NCI-H1436 treated with DMSO at 0.1 percent for 48 hours (cell line): ENCODE measurements around the gene GYG1.

ENCODE experiments used
- DNase-seq: peaks from one replicate; lab custom pipeline; 2025; lab: John Stamatoyannopoulos, UW

The GYG1 gene

DNA sequence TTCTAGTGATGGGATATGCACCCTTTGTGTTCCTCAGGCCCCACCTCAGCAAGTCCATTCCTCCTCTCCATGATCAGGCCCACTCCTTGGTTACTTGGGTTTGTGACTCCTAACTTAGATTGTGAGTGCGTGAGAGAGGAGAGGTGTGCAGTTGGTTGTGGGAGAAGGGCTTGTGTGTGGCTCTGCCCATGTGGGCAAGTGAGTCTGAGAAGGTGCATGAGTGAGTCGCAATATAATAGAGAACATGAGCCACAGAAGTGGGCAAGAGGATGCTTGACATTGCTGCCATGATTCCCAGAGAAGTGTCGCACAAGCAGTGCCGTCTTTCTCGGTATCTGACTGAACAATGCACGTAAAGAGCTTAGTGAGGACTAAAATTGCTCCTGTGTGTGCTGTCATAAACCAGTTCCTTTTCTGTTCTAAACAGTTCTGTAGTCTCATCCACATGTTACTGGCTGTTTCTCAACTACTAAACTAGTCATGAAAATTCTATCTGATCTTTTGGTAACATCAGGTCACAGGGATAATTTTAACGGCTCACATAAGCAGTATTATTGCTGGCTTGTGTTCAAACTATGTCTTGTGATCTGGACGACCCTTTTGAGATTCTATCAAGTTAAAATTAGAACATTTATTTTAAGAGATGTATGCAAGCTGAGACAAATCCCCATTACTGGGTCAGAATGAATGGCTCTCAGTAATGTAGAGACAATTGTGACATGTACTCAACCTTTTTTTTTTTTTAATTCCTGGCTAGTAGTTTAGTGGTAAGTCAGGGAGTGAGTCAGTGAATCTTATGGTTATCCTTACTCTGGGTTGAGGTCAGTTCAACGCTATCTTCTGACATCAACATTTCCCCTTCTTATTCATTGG is 25.6 kb downstream of the GYG1 start:
- DNase-seq, result no peak

GRCh38 chr3:149018247-149018646 is 26.9 kb downstream of the GYG1 start:
- DNase-seq, result no peak

GRCh38 chr3:149019580-149019979 is 28.2 kb downstream of the GYG1 start:
- DNase-seq, result no peak

DNA sequence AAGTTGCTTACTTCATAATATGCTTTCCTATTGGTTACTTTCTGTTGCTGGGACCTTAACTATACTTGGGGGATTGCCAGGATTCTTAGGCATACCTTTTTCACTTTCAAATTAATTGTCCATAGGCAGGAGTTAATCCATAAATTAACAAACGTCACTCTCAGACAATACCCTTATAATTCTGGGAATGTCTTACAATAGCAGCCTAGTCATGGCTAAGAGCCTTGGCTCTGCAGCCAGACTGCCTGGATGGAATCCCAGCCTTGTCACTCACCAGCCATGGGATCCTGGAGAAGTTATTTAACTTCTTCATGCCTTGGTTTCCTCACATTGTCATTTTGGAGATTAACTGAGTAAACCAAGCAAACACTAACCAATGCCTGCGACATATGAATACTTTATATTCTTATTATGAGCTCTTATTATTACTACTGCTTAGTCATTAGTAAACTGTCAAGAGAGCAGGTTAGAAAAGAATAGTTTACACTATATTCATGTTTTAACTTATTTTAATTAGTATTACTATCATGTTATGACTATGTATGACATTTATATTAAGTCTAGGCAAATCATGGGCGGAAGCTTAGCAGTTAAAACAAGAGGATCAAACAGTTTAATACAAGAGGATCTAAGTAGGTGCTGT is 29.0 kb downstream of the GYG1 start:
- no peak for DNase-seq

- DNase-seq, result no peak
Measured at GRCh38 chr3:149020839-149021252, 29.5 kb downstream of the GYG1 start.

DNA sequence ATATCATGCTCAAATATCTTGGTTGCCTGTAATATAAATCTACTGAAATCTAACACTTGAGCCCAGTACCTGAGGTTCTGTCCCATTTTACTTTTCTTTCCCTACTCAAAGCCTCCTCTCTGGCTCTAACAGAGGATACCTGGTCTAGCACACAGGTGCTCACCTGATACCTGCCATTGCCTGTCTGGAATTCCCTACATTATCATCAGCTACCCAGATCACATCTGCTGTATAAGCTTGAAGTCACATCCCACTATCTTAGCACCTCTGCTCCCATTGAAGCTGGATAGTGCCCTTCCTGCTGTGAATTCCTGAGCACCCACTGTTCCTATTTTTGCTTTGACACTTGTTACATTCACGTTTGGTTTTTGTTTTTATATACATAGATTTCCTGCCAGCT is 30.5 kb downstream of the GYG1 start:
- DNase-seq, result no peak

- no peak for DNase-seq
Measured at GRCh38 chr3:149023951-149024350, 32.6 kb downstream of the GYG1 start.

DNA sequence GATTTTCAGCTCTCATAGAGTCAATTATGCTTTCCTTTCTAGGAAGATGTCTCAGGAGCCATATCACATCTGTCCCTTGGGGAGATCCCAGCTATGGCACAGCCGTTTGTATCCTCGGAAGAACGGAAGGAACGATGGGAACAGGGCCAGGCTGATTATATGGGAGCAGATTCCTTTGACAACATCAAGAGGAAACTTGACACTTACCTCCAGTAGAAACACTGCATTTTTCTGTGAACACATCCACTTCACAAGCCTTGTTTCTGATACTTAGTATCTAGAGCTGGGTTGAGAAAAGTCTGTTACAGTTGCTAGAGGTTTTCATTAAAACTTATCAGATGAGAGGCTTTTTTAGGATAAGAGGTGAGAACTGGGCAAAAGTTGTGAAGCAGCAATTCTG is 35.4 kb downstream of the GYG1 start:
- DNase-seq, result no peak

DNA sequence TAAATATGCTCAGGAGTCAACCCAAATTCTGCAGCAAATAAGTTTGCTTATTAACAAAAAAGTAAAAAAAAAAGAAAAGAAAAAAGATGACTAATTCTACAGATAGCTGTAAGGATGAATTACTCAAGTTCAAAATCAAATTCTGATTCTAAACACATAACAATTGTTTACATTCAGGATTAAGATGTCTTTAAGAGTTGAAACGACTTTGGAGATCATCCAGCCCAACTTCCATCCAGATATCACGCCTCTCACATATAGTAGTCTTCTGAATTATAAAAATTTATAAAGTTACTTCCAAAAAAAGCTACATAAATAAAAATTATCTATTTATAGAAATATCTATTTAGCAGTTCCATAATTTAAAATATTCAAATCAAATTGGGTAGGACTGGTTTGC is 39.8 kb downstream of the GYG1 start:
- DNase-seq, result no peak

- no peak for DNase-seq
Measured at GRCh38 chr3:149037684-149038083, 46.3 kb downstream of the GYG1 start.

DNA sequence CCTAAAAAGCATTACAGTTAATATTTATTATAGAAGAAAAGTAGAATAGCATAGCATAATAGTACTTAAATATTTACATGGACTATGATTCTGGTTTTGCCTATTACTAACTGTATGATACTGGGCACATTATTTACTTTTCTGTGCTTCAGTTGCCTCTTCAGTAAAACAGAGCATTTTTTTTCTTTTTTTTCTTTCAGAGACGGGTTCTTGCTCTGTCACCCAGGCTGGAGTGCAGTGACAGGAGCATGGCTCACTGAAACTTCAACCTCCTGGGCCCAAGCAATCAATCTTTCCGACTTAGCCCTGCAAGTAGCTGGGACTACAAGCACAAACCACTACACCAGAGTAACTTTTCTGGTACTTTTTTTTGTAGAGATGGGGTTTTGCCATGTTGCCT is 47.0 kb downstream of the GYG1 start:
- DNase-seq, result no peak

DNA sequence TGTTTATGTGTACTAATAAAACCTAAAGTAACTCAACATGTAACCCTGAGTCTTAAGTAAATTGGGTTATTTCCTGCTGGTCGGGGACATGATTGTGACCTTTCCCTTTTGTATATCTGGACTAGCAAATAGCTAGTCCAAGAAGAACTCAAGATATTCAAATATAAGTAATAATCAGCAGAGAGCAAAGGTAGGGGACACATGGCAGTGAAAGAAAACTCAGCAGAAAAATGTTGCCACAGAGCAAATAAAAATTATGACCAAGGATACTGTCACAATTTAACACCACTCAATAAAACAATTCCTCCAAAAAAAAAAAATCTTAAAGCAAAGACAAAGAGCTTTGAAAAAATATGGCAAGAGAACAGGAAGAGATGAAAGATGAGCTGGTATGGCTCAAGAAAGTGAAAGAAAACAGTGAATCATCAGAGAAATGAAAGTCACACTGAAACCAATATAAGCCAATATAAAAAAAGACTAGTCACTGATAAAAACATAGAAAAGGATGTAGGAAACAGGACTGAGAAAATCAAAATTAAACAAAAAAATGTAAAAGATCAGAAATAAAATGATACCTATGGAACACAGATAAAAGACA is 51.5 kb downstream of the GYG1 start:
- DNase-seq, result no peak

- DNase-seq, result no peak
Measured at GRCh38 chr3:149044339-149045083, 53.2 kb downstream of the GYG1 start.

DNA sequence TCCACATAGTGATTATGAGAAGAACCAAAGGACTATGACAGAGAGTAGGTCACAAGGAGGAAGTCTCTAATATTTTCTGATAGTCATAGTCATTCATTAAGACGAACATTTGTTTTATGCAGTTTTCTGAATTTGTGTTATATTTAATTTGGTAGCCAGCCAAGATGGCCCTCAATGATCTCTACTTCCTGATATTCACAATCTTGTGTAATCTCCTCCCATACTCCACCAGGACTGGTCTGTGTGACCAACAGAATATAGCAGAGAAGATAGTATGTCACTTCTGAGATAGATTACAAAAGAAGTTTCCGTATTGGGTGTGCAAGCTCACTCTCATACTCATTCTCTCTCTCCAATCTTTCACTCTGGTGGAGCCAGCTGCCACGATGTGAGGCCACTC is 64.2 kb downstream of the GYG1 start:
- DNase-seq, result no peak

- DNase-seq, result no peak
Measured at GRCh38 chr3:149058198-149058597, 66.9 kb downstream of the GYG1 start.

GRCh38 chr3:149058602-149059001 is 67.3 kb downstream of the GYG1 start:
- no peak for DNase-seq

GRCh38 chr3:149061776-149062175 is 70.4 kb downstream of the GYG1 start:
- no peak for DNase-seq

- DNase-seq, result no peak
Measured at GRCh38 chr3:149067883-149068282, 76.5 kb downstream of the GYG1 start.
